ENCODE measurements around the gene RAB30.
"Not testable (repeated sequence)": the region's sequence is repeated elsewhere in the genome, so short reads cannot be mapped to it uniquely, and the experiment has no call there.

Gene RAB30

GRCh38 chr11:83019888-83020579 is 51.7 kb downstream of the RAB30 start:
- DNase-seq = peak in 9 of 10 donors; percentile 47 to 96 (median 78)
- intact Hi-C loops (cut with DNase I) = no loop called here

GRCh38 chr11:83014951-83015350 is 56.7 kb downstream of the RAB30 start:
- intact Hi-C loops (cut with DNase I) = no loop called here
- no peak for DNase-seq

- intact Hi-C loops (cut with DNase I) = no loop called here
- no peak for DNase-seq
These were observed 59.3 kb downstream of the RAB30 start for GRCh38 chr11:83012168-83013067.

GRCh38 chr11:83011333-83012167 is 60.1 kb downstream of the RAB30 start:
- DNase-seq = peak in 1 of 10 donors; percentile 46
- intact Hi-C loops (cut with DNase I) = no loop called here

GRCh38 chr11:83009999-83010398 is 61.7 kb downstream of the RAB30 start:
- DNase-seq = no peak
- intact Hi-C loops (cut with DNase I) = no loop called here

GRCh38 chr11:83009136-83009535 is 62.6 kb downstream of the RAB30 start:
- intact Hi-C loops (cut with DNase I); DNase-seq: not testable (repeated sequence)

GRCh38 chr11:83008581-83008923 is 63.1 kb downstream of the RAB30 start:
- DNase-seq = no peak
- intact Hi-C loops (cut with DNase I) = no loop called here

GRCh38 chr11:83007909-83008580 is 63.7 kb downstream of the RAB30 start:
- intact Hi-C loops (cut with DNase I) = no loop called here
- DNase-seq = peak in 3 of 10 donors; percentile 13 to 84 (median 48)

GRCh38 chr11:83007477-83007876 is 64.2 kb downstream of the RAB30 start:
- DNase-seq = no peak
- intact Hi-C loops (cut with DNase I) = no loop called here

- DNase-seq = no peak
- intact Hi-C loops (cut with DNase I) = no loop called here
These were observed 64.8 kb downstream of the RAB30 start for GRCh38 chr11:83006877-83007330.

GRCh38 chr11:83004746-83005556 is 66.7 kb downstream of the RAB30 start:
- intact Hi-C loops (cut with DNase I) = no loop called here
- no peak for DNase-seq

- intact Hi-C loops (cut with DNase I) = loop anchor here (2.0 kb wide), 1 partner anchor 76 kb away; no protein-coding TSS in a partner anchor
- DNase-seq = no peak
These were observed 69.2 kb downstream of the RAB30 start for GRCh38 chr11:83002522-83002921.

- DNase-seq = no peak
- intact Hi-C loops (cut with DNase I) = loop anchor here (2.0 kb wide), 1 partner anchor 75 kb away; no protein-coding TSS in a partner anchor
These were observed 69.6 kb downstream of the RAB30 start for GRCh38 chr11:83002053-83002452.

GRCh38 chr11:83000381-83000780 is 71.3 kb downstream of the RAB30 start:
- no peak for DNase-seq
- intact Hi-C loops (cut with DNase I) = no loop called here

- DNase-seq = no peak
- intact Hi-C loops (cut with DNase I) = no loop called here
These were observed 72.5 kb downstream of the RAB30 start for GRCh38 chr11:82999232-82999631.

- intact Hi-C loops (cut with DNase I) = no loop called here
- DNase-seq = no peak
These were observed 73.0 kb downstream of the RAB30 start for GRCh38 chr11:82998697-82999096.

- peak in 4 of 10 donors; percentile 28 to 84 (median 70) for DNase-seq
- intact Hi-C loops (cut with DNase I) = no loop called here
These were observed 74.6 kb downstream of the RAB30 start for GRCh38 chr11:82996966-82997606.

GRCh38 chr11:82995754-82996398 is 75.8 kb downstream of the RAB30 start:
- intact Hi-C loops (cut with DNase I) = no loop called here
- no peak for DNase-seq

All from posterior cingulate gyrus (tissue), 11 donors.